Pulmonary artery endothelial cell (primary cell): ENCODE measurements around the gene HMGB2. TPM values are rescaled to one million over a fixed set of nuclear protein-coding genes. Genes with fewer than 3 reads are reported as not detected.

Experiments
- DNase-seq: peaks from one replicate; pipeline ENCODE4 v3.0.0-alpha.2; 2011; ENCODE audit warnings: low read depth, low spot score
- total RNA-seq: library from RNA; depleted of rRNA; stranded (reverse); fragments of >200 nt; gene quantifications from 2 replicates; pipeline ENCODE4 v1.2.3, GENCODE V29; 2014

Gene HMGB2
- total RNA-seq, result 125 and 230 TPM in 2 replicates

DNA sequence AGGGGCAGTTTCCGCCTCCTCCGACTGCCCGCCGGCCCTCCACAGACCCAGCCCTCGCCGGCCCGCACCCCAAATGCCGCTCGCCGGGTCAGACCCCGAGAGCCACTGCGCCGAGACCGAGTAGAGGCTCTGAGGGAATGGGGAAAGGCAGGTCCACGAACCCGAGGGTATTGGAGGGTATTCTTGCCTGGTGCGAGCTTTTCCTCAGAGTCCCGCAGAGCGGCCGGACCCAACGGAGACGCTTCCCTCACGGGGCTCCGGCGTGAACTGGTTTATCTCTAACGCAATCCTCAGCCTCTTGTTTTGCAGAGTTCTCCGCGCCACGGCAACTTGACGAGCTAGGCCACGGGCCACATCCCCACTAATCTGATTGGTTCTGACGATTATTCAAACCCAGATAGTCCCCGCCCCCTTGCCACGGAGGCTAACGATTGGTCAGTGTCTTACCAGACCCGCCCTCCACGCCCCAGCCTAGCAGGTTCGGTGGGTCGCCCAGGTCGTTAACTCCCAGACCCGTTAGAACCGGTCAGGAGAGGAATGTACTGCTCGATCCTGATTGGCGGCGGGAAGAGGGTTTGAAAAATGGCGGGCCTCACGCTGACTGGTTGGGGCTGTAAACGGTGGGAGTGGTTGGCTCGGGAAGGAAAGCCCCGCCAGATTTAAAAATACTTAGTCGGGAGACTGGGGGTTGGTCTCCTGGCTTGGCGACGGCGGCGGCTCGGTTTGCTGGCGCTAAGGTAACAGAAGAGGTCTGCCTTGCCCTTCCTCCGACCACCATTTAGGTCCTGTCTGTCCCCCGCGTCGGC, at the start of gene HMGB2:
HMGB2 (minus strand) TSS at position 274 of the 806 bp plus-strand sequence. CDS start 709 bp downstream, outside the sequence.
- DNase-seq, result peak; percentile 100

DNA sequence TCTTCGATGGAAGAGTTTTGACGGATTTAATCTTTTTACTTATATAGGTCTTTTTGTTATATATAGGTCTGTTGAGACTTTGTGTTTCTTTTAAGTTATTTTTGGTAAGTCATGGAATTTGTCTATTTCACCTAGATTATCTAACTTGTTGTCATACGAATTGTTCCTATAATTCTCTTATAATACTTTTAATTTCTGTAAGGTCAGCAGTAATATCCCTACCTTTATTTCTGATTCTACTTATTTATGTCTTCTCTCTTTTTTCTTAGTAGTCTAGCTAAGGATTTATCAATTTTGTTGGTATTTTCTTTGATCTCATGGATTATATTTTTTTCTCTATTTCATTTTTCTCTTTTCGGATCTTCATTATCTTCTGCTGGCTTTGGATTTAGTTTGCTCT, 48.2 kb upstream of the HMGB2 start:
- no peak for DNase-seq

DNA sequence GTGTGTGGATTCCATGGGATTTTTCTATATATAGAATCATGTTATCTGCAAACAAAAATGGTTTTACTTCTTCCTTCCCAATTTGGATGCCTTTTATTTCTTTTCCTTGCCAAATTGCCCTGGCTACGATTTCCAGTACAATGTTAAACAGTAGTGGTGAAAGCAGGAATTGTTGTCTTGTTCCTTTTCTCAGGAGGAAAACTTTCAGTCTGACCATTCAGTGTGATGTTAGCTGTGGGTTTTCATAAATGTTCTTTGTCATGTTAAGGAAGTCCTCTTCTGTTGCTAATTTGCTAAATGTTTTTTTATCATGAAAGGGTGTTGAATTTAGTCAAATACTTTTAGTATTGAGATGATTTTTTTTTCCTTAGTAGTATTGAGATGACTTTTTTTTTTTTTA, 47.5 kb upstream of the HMGB2 start:
- no peak for DNase-seq

DNA sequence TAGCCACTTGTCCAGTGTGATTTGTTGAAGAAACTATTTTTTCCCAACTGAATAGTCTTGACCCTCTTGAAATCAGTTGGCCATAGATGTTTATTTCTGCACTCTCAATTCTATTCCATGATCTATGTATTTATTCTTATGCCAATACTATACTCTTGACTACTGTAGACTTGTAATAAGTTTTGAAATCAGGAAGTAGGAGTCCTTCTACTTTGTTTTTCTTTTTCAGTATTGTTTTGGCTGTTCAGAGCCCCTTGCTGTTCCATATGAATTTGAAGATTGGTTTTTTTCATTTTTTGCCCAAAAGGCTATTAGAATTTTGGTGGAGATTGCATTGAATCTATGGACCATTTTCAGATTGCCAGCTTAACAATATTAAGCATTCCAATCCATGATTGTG, 46.8 kb upstream of the HMGB2 start:
- no peak for DNase-seq

DNA sequence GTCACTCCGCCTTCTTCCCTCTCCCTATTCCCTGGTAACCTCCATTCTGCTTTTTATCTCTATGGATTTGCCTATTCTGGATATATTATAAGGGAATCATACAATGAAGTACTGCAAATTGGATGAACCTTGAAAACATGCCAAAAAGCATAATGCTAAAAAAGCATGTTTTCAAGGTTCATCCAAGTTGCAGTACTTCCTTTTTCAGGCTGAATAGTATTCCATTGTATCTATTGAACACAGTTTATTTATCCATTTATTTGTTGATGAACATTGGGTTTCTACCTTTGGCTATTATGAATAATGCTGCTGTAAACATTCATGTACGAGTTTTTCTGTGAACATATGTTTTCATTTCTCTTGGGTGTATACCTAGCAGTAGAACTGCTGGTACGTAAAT, 45.8 kb upstream of the HMGB2 start:
- no peak for DNase-seq

DNA sequence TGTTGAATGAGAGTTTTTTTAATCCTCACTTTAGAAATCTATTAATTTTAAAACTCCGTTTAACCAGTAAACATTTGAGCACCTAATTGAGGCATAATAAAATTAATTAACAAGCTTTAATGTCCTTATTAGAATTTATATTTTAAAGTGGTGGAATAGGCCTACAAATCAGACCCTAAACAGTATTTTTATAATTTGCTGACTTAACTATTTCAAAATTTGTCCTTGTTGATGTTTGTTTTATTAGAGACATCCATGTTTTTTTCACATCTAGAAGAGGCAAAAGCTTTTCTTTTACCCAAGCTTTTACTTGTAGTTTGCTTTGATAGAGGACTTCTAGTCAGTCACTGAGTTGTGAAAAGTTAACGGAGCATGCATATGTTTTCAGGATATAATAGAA, 40.4 kb upstream of the HMGB2 start:
- no peak for DNase-seq

DNA sequence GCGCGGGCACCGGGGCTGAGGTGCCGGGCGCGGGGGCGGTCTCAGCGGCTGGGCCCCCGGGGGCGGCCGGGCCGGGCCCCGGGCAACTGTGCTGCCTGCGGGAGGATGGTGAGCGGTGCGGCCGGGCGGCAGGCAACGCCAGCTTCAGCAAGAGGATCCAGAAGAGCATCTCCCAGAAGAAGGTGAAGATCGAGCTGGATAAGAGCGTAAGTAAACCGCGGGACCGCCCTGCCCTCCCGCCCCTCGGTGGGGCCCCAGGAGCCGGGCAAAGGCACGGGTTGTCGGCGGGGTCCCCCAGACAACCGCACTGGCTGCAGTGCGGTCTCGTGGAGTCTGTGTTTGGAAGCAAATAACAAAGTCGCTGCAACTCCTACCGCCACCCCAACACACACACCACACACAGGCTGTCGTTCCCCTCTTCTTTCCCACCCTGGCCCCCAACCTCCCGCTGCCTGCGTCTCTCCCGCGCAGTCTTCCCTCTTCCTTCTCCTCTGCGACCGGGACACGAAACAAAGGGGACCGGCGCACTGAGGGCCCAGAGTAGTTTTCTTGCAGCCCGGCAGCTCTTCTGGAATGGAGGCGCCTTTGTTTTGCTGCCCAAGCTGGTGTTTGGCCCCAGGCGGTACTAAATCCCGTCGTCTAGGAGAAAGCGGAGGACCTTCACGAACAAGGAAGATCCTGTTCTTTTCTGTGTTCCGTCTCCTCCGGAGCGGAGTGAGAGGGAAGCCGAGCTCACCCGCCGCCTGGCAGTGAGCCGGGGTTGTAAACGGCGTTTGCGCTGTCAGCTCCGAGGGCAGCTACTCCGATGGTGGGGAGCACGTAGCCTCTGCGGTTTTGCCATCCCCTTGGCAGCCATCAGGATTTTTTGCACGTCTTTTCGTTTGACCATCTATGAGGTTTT, 37.4 kb upstream of the HMGB2 start:
- peak; percentile 40 for DNase-seq

DNA sequence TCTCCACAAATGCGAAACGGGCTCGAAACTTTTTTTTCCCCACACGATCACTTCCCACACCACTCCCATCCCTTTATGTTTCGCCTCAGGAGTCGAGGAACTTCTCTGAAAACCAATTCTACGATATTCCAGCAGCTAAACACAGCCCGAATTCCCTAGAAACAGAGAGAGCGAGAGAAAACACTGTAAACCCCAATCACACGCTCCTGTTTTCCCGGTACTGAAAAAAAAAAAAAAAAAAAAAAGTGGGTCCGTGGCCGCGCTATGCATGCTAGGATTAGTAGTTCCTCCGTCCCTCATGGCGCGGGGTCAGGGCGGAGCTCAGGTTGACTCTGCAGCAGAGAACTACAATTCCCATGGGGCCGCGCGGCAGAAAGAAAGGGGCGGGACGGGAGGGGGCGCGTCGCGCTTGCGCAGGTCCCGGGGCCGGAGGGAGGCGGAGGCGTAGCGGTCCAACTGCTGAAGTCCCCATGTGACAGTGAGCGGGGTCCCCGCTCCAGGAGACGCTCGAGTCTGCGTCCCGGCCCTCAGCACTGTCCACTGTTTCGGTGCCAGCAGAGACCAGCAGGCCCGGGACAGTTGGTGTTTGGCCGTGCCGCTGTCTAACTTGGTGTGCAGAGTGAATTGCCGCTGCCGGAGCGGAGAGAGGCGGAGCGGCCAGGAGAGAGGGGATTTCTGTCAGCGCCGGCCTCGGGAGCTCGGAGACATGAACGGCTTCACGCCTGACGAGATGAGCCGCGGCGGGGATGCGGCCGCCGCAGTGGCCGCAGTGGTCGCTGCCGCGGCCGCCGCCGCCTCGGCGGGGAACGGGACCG, 36.5 kb upstream of the HMGB2 start, which contains the start of gene SAP30:
SAP30 (plus strand) TSS at position 478 of the 815 bp plus-strand sequence; CDS start at position 707, 229 bp downstream.
- peak; percentile 93 for DNase-seq

DNA sequence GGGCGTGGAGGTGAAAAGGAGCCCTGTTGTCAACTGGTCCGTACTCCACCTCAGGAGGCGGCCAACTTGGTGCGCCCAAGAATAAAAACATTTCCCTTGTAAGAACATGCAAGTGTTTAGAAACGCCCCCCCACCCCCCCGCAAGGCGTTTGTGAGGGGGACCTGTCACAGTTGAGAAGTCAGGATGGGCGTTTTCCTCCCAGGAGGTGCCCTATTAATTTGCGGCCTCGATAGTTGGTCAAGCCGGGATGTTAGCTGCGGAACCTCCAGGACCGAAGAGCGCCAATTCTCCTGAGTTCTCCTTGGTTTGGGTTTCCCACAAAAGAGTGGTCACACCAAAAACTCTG, 35.9 kb upstream of the HMGB2 start:
- DNase-seq, result peak; percentile 2

DNA sequence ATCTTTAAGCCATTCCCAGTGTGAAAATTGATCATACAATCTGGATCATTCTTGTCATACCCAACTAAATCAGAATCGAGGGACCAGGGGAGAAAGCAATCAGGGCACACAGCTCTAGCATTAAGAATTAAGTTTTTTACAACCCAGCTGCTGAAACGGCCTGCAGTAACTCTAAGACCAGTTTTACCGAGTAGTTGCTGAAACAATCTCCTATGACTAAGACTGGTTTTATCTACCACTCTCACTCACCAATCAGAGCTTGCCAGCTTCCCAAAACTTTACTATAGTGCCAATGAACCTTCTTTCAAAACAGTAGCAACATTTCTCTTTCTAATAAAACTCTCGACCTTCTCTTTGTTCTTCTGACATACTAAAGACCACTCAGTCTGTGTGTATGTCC, 33.8 kb upstream of the HMGB2 start:
- DNase-seq, result no peak

DNA sequence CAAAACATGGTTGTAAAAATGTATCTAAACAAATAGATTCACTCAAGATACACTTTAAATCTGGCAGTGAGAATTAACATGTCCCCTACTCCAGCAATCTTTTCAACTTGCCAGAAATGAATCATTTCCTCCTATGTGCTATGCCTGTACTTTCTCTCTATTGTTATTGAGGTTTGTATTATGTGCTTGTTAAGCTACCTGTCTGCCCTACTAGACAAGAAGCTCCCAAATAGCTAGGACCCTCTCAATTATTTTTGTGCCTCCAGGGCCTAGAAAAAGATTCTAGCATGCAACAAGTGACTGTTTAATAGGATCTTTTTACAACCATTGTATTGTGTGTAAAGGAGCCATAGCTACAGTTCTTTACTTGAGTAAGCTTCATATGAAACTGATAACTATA, 33.1 kb upstream of the HMGB2 start:
- peak; percentile 46 for DNase-seq

DNA sequence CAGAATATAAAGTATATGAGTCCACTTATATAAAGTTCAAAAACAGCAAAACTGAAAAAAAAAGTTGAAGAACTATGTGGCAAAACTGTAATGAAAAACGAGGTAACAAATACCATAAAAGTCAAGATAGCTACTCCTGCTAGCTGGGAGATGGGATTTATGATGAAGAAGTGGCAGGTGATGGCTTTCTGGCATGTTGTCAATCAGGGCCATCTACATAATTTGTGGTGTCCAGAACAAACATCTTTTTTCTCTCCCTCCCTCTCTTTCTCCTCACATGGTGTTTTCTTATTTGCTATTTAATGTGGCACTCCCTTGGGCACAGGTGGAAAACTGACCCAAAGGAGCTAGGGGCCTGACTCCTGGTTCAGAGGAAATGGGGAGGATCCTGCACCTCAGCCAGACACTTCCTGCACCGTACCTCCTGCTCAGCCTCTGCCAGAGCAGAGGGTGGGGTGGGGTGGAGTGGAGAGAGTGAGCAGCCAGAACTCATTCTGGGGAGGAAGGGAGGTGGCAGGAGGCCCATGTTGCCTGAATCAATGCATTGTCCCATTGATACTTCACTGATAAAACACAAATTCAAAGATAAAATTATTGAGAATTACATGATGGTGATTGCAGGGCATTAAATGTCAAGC, 31.3 kb upstream of the HMGB2 start:
- DNase-seq, result no peak

DNA sequence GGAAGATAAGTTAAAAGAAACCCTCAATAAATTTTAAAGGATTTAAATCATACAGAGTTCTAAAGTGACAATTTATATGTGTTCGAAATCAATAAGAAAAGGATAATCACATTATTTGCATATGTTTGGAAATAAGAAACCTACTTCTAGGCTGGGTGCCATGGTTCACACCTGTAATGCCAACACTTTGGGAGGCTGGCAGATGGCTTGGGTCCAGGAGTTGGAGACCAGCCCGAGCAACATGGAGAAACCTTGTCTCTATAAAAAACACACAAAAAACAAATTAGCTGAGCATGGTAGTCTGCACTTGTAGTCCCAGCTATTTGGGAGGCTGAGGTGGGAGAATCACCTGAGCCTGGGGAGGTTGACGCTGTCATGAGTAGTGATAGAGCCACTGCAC, 28.5 kb upstream of the HMGB2 start:
- no peak for DNase-seq

DNA sequence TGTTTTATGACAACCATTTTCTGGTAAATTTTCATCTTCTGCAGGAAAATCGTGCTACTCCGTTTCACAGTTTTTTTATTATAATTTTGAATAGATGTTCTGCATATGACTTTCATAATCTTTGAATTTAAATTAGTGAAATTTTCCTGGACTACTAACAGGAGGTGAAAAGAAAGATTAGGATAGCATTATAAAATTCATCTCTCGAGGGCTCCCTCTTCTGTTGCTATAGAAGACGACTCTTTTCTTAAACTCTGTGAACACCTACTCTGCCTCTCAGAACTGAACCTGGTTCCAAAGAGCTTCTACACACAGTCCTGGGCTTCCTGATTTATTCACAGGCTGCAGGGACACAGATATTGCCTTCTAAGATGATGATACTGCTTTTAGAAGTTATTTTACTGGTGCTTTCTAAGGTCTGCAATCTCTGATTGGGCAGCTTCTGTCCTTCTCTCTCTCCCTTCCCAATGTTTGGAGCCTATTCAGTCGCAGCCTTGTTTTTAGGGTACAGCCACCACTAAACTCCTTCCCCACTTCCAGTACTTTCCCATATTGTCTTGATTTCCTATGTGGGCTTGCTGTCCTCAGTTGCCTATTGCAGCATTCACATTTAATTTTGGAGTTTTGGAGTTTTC, 26.5 kb upstream of the HMGB2 start:
- no peak for DNase-seq

DNA sequence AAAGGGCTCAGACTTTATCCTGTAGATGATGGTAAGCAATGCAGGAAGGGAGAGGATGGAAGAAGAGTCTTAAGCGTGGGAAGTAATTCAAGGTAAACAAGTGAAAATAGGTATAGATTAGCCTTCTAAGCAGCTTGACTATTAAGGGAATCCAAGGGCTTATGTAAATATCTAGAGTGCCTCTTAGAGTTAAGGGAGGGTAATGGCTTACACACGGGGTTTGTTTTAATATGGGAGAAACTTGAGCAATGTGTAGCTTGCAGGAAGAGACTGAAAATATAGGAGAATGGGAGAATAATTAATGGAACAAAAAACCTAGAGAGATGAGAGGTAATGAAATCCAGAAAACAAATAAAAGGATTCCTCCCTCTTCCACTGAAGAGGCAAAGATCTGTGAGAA, 23.8 kb upstream of the HMGB2 start:
- DNase-seq, result no peak

DNA sequence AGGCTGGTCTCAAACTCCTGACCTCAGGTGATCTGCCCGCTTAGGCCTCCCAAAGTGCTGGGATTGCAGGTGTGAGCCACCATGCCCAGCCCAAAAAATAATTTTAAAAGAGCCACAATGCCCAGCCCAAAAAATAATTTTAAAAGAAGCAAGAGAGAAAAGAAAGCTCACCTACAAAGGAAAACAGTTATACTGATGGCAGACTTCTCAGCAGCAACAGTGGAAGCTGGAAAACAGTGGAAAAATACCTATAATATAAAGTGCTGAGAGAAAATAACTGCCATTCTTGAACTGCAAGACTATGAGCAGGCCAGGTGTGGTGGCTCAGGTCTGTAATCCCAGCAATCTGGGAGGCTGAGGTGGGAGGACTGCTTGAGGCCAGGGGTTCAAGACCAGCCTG, 13.3 kb upstream of the HMGB2 start:
- DNase-seq, result no peak

DNA sequence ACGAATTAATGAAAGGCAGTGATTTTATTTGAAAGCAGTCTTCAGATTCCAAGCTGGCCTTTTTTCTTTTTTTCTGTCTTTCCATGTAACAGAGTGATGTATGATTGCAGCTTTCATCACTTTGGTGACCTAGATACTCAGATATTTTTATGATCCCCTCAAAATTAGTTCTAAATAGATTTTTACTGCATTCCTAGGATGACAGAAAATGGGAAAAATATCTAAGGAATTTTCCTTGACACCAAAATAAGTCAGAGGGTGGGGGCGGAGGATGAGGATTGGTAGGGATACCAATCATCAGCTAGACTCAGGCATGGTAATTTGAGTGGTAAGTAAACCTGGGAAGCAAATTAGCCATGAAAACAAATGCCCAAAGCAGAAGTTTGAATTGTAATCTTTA, 11.9 kb upstream of the HMGB2 start:
- no peak for DNase-seq

DNA sequence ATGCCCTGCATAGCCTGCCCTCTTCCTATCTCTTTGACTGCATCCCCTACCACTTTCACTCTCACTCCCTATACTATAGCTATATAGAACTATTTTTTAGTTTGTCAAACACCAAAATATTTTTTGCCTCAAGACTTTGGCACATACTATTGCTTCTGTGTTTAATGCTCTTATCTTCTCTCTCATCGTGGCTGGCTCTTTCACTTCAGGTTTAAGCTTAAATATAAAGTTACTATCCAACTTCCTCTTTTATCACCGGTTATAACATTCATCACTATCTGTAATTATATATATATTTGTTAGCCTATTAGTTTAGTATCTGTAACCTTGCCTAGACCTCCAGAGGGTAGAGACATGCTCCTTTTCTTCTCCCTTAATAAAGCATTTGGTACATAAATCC, 11.5 kb upstream of the HMGB2 start:
- no peak for DNase-seq

DNA sequence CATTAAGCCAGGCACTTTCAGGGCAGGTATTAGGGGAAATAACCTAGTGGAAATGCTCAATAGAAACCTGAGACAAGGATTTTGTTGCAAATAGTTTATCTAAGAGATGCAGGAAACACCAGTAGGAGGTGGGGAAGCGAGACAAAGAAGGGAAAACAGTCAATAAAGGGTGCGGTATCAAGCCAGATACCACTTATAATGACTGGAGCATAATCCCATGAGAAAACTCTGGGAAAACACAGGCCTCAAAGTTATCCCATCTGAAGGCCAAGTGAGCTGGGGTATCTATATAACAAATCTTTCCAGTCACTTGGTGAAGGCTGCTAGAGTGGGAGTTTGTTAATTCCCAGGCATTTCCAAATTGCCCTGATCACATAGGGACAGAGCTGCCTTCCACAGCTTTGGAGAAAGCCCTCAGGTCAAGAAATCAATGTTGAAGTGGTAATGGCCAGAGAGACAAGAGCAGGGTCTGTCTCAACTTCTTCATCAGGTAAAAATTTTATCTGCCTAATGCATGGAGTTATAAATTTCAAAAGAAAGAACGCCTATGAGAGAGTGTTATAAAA, 9.8 kb upstream of the HMGB2 start:
- no peak for DNase-seq

DNA sequence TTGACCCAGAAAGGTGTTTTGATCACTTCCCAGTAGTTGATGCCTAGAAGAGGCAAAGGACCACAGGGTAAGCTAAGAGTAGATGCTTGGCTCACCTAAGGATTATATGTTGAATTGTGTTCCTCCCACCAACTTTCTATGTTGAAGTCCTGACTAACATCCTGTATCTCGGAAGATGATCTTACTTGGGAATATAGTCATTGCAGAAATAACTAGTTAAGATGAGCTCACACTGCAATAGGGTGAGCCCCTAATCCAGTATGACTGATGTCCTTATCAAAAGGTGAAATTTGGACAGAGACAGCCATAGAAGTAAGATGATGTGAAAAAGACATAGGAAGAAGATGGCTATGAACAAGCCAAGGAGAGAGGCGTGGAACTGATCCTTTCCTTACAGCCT, 3.3 kb upstream of the HMGB2 start:
- DNase-seq, result no peak
